Endothelial cell of umbilical vein (primary cell): ENCODE results near the gene SLC51B.

ENCODE experiments used
- CTCF ChIP-seq, 2 donors: IDR thresholded peaks; 1 replicate in 1 of 2; 2 replicates in 1 of 2; pipeline ENCODE4 v1.5.1; 2011; ENCODE audit warnings: low read length in 2 of 2, mild to moderate bottlenecking in 2 of 2, moderate library complexity in 2 of 2, control low read depth in 1 of 2, inconsistent platforms in 1 of 2, low read depth in 1 of 2; ENCODE audit not compliant: insufficient read depth in 1 of 2; ENCODE audit errors: extremely low read depth in 1 of 2
- EZH2 ChIP-seq: IDR thresholded peaks from 2 replicates; pipeline ENCODE4 v1.6.1; 2012; ENCODE audit warnings: borderline replicate concordance, low read depth, mild to moderate bottlenecking, moderate library complexity, low read length, inconsistent platforms; ENCODE audit not compliant: severe bottlenecking
- FOS ChIP-seq: IDR thresholded peaks from 2 replicates; pipeline ENCODE4 v1.6.1; 2011; ENCODE audit warnings: mild to moderate bottlenecking, low read length, moderate library complexity, borderline replicate concordance; ENCODE audit not compliant: insufficient read depth
- GATA2 ChIP-seq: IDR thresholded peaks from 2 replicates; pipeline ENCODE4 v1.7.0; 2011; ENCODE audit warnings: low read depth, mild to moderate bottlenecking, moderate library complexity, mixed read lengths, low read length; ENCODE audit not compliant: insufficient read length, insufficient read depth
- JUN ChIP-seq: IDR thresholded peaks from 2 replicates; pipeline ENCODE4 v1.6.1; 2011; ENCODE audit warnings: borderline replicate concordance, low read depth; ENCODE audit not compliant: insufficient read length, insufficient read depth
- MAX ChIP-seq: IDR thresholded peaks from 2 replicates; pipeline ENCODE4 v1.6.1; 2011; ENCODE audit not compliant: insufficient read depth, insufficient read length
- MYC ChIP-seq: IDR thresholded peaks from one replicate; pipeline ENCODE4 v1.6.1; 2011; ENCODE audit warnings: mild to moderate bottlenecking, low read depth, low read length
- POLR2A ChIP-seq: IDR thresholded peaks from 2 replicates; pipeline ENCODE4 v1.6.1; 2012; ENCODE audit warnings: low read depth, mild to moderate bottlenecking, control low read depth, low read length
- POLR2AphosphoS5 ChIP-seq: IDR thresholded peaks from 2 replicates; pipeline ENCODE4 v1.6.1; 2012; ENCODE audit warnings: low read depth, mild to moderate bottlenecking, control low read depth, low read length, moderate library complexity; ENCODE audit not compliant: insufficient read depth

GRCh38 chr15:65042776-65043327 is 2.3 kb upstream of the SLC51B start:
- no peak for TF ChIP-seq CTCF (IDR thresholded peaks at IDR 0.05; ENCODE audit: extremely low read depth in 1 of 2, insufficient read depth in 1 of 2, low read depth in 1 of 2, low read length in 2 of 2)
- TF ChIP-seq POLR2A: no peak
- TF ChIP-seq POLR2AphosphoS5: no peak
- TF ChIP-seq GATA2: no peak
- no peak for TF ChIP-seq EZH2
- no peak for TF ChIP-seq MAX
- TF ChIP-seq MYC: no peak
- TF ChIP-seq JUN: no peak
- TF ChIP-seq FOS: no peak
